HCEC 1CT (cell line): Measurements from ENCODE around the gene SRC.

ENCODE experiments used
- DNase-seq: peaks from one replicate; pipeline ENCODE4 v3.0.0-alpha.2; 2017

SRC gene

GRCh38 chr20:37416100-37416847 lies 70.3 kb downstream of the SRC start:
- DNase-seq: no peak

DNA sequence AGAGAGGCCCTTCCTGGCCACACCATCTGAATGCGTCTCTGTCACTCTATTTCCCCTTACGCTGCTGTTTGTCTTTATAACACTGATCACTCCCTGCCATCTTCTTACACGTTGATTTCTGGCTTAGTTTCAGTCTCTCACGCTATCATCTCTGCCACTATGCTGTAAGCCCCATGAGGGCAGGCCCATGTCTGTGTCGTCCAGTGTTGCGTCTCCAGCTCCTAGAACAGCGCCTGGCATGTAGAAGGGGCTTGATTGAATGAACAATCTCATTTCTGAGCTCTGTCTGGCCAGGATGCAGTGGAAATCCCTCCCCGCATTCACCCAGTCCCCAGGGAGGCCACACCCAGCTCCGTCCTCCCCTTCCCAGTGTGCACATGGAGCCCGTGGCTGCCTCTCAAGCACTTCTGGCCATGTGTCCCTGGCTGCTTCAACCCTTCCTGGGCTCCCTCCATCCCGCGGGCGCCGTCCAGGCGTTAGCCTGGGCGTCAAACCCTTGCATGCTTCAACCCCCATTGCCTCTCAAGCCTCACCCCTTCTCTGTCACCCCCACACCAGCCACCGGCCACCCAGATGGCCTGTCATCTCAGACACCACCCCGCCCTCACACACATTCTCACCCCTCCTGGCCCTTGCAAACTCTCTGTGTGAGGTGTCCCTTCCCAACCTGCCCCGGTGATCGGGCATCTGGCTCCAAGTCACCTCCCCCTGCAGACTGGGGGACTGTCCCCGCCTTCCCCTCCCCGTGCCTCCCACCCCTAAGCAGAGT lies 71.1 kb downstream of the SRC start:
- DNase-seq: no peak

DNA sequence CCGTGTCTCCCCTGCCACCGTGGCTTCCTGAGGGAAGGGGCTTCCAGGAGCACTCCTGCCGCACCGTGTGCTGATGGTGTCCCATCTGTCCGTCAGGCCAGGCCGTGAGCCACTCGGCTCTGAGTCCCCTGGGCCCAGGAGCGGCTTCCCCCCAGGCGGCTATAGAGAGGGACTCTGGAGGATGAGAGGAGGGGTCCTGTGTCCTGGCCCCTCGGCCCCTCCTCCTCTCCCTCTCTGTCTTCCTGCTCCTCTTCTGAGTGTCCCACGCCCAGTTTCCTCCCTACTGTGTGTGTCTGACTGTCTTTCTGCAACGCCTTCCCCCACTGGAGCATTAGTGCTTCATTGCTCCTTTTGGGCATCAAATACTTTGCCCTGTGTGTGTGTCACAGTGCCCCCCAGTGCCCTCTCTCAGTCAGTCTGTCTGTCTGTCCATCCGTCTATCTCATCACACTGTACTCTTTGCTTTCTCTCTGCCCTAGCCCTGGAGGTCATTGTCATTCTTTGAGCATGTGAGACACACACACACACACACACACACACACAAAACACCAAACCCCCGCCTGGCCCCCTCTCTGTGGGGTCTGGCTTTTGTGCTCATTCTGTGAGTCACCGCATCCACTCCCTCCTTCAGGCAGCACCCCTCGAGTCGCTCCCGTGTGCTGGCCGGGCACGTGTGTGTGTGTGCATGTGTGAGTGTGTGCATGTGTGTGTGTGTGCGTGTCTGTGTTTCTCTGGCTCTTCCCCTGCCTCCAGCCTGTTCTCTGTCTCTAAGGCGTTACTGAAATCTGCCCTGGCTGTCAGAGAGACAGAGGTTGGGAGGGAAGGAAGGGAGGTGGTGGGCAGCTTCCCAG lies 71.9 kb downstream of the SRC start:
- no peak for DNase-seq

- DNase-seq: no peak
Observed at GRCh38 chr20:37418591-37419109, 72.7 kb downstream of the SRC start.

DNA sequence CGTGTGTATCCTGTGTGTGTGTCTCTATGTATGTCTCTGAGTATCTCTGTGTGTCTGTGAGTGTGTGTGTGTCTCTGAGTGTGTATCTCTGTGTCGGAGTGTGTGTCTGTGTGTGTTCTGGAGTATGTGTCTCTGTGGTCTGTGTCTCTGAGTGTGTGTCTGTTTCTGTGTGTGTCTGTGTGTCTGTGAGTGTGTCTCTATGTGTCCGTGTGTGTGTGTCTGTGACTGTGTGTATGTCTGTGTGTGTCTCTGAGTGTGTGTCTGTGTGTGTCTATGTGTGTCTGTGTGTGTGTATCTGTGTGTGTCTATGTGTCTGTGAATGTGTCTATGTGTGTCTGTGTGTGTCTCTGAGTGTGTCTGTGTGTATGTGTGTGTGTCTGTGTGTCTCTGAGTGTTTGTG lies 73.4 kb downstream of the SRC start:
- no peak for DNase-seq

DNA sequence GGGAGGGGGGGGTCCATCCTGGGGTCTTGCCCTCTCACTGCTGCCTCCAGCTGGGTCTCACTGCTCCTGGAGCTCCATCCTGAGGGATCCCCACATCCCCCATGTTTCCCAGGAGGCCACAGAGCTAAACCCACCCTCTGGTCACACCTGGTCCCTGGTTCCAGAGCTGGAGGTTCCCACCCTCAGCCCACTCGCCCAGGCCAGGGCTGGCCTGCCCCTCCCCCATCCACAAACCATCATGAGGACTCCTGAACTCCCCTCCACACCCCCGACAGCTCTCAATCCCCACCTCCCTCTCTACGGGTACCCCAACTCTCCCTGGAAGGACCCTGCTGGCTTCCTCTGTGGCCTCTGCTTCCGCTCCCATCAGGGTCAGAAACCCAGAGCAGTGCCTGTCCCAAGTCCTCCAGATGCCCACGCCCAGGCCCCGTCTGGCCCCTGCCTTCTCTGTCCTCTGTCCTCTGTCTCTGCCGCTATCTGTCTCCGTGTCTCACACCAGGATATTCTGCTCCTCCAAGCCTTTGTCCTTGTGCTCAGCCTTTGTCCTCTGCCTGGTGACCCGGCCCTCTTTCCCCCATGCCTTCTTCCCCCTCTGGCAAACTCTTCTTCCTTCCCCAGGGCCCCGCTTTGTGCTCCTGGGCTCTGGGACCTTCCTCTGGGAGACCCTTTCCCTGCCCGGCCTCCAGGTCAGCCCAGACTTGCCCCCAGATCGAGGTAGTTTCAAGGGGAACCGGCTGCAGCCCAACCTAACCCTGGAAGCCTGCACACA lies 74.0 kb downstream of the SRC start:
- no peak for DNase-seq

GRCh38 chr20:37420610-37421009 lies 74.7 kb downstream of the SRC start:
- no peak for DNase-seq

- DNase-seq: no peak
Observed at GRCh38 chr20:37421060-37421905, 75.3 kb downstream of the SRC start.

DNA sequence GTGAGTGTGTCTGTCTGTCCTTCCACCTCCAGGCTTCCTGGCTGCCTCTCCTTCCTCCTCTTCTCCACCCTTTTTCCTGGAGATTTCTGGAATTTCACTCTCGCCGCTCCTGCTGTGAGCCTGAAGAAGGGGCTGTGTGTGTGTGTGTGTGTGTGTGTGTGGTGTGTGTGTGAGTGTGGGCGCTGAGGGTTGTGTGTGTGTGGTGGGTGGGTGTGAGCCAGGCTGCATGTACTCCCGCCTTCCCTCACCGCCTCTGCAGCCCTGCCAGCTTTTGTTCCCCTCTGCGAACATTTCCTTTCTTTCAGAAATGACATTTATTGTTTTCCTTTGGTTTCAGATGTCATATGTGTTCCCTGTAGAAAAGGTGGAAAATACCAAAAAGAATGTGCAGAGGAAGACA lies 76.0 kb downstream of the SRC start:
- DNase-seq: no peak

DNA sequence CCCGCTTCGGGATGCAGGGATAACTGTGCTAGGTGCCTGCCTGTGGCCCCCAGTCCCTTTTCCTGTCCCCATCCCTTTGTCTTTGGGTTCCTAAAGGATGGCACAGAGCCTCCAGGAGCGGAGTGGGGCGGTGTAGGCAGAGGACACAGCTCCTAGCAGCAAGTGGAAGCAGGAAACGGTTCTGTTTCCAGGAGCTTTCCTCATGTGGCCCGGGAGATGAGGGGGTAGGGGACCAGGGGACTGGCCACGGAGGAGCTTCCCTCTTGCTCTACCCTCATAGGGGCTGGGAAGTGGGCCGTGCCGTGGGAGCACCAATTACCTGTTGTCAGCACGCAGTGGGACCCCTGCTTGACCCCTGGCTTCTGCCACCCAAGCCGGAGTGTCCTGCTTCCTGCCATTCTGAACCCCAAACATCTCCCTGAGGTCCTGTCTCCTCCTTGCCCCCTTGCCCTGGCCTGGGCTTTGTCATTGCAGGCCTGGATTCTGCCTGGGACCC lies 76.9 kb downstream of the SRC start:
- no peak for DNase-seq

DNA sequence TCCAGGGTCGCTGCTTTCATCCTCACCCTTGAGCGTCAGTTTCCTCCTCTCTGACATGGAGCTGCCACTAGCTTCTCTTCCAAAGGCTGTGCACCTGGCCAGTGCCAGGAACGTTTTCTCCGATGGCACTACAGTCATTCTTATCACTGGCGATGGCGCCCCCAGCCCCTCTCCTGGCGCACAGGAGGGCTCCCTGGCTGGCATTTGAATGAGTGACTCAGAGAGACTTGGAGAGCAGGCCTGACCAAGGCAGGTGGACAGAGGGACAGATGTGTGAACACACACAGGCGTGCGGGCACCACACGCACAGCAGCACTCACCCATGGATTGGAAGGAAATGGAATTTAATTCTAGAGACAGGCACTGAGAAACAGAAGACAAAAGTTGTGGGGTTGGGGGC lies 77.6 kb downstream of the SRC start:
- DNase-seq: no peak

DNA sequence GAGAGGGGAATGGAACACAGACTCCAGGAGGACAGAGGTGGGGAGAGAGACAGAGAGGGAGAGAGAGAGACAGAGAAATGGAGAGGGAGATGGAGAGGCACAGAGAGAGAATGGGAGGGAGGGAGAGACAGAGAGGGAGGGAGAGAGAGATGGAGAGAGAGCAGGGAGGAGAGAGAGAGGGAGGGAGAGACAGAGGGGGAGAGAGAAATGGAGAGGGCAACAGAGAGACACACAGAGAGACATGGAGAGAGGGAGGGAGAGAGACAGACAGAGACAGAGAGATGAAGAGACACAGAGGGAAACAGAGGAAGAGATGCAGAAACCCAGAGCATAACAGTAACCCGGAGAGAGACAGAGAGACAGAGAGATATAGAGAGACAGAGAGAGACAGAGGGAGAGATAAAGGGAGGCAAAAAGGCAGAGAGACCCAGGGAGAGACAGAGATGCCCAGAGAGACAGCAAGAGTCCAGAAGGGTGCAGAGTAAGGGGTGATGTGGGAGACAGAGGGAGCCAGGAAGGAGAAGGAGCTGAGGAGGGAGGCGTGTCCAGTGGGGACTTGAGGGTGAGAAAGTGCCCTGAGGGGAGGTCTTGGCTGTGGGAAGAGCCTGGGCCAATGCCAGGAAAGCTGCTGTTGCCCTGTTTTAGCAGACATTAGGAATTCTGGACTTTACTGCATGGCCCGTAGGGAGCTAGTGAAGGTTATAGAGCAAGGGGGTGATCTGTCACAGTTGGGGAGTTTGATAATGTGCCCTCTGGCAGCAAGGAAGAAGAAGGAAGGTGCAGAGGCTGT lies 78.3 kb downstream of the SRC start:
- DNase-seq: no peak

DNA sequence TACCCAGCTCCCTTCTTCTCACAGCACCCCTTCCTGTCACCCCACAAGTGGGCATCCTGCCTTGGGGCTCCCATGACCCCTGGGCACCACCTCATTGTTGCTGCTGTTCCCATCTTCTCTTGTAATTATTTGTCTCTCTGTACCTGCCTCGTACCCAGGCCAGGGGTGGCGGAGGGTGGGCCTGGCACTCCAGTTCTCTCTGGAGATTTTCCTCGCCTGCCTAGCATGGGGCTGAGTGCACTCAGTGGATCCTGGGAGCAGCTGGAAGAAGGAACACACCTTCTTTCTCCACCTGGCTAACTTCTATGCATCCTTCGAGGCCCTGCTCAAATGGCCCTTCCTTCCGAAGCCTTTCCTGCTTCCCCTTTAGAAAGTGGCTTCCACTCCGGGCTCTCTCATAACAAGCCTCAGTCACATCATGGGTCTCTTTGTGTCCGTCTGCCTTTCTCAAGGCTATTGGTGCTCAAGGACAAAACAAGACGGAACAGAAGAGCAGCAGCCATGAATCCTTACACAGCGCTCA lies 79.2 kb downstream of the SRC start:
- DNase-seq: no peak

DNA sequence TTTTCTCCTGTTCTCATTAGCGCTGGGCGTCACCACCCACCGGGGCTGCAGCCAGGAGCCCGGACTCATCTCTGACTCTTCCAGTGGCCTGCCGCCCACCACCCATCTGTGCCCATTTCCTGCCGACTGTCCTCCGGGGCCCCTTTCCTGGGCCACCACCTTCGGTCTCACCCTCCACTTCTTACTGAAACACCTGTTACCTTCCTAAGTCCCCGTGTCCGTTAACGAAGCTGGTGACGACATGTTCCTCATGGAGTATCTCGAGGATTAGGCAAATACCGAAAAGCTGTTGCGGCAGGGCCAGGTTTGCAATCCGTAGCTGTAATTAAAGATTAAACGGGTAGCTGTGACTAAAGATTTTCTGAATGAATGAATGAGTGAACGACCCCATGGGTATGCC lies 80.2 kb downstream of the SRC start:
- DNase-seq: no peak

DNA sequence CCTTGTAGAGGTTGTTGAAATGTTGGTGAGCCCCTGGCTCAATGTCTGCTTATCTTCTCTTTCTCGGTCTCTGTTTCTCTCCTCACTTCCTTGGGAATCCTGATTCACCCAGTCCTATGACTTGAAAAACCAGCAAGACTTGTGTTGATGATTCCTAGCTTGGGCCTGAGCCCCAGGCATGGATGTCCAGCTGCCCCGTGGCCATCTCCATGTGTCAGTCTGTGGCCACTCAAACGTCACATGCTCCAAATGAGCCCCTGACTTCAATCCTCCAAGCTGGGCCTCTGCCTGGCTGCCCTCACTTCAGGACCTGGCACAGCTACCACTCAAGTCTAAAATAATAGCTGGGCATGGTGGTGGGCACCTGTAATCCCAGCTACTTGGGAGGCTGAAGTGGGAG lies 81.0 kb downstream of the SRC start:
- no peak for DNase-seq

DNA sequence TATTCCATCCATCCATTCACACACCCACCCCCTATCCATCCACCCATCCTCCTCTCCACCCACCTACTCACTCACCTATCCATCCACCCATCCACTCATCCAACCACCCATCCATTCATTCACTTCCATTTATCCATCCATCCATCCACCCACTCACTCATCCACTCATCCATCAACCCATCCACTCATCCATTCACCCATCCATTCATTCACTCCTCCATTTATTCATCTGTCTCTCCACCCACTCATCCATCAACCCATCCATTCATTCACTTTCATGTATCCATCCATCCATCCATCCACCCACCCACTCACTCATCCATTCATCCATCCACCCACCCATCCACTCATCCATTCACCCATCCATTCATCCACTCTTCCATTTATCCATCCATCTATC lies 84.1 kb downstream of the SRC start:
- no peak for DNase-seq

- DNase-seq: no peak
Observed at GRCh38 chr20:37430778-37431460, 85.0 kb downstream of the SRC start.

GRCh38 chr20:37431786-37432185 lies 85.8 kb downstream of the SRC start:
- no peak for DNase-seq

GRCh38 chr20:37432606-37433005 lies 86.7 kb downstream of the SRC start:
- no peak for DNase-seq

DNA sequence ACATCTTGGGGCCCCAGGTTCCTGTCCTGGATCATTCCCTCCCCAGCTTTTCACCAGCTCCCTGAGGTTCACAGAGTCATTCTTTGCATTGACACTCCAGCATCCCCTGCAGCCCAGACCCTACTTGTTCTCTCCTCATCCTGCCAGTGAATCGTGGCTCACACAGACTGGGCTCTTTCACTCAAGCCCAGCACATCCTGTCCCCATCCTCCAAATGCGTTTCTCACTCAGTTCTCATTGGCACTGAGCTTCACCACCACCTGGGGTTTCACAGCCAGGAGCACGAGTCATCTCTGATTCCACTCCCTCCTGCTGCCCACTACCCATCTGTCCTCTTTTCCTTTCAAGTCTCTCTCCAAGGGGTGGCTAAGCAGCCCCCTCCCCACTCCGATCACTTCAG lies 89.7 kb downstream of the SRC start:
- DNase-seq: no peak
